ENCODE data around the gene TCEAL4. TPM values are rescaled to one million over a fixed set of nuclear protein-coding genes. Genes with fewer than 3 reads are reported as not detected.

Gene TCEAL4
- total RNA-seq: 63.4 and 352 TPM in 2 replicates

GRCh38 chrX:103585411-103586313 lies at the start of gene TCEAL4:
Gene TCEAL4, plus strand, starts transcription at chrX:103585515. Its CDS starts 1,161 bp downstream, at chrX:103586676.

GRCh38 chrX:103607364-103608305 lies 22.3 kb downstream of the TCEAL4 start, which contains the start of gene TCEAL3:
Gene TCEAL3, plus strand, starts transcription at chrX:103607963. Its CDS starts 1,102 bp downstream, at chrX:103609065.

GRCh38 chrX:103628386-103629317 lies 43.3 kb downstream of the TCEAL4 start, which contains the start of gene TCEAL1:
Gene TCEAL1, plus strand, starts transcription at chrX:103628975. Its CDS starts 942 bp downstream, at chrX:103629917.

Other genes with a start within 250 kb of the TCEAL4 start
- gene TCEAL9, start 229.0 kb upstream of the TCEAL4 start, total RNA-seq: 37.8 and 71.1 TPM in 2 replicates
- gene BEX3, start 209.0 kb upstream of the TCEAL4 start, total RNA-seq: 56.1 and 146 TPM in 2 replicates
- gene RAB40A, start 66.0 kb upstream of the TCEAL4 start, total RNA-seq: 0.65 and 2.7 TPM in 2 replicates
- 15.2 and 45.9 TPM in 2 replicates for gene TCEAL3, start 22.4 kb downstream of the TCEAL4 start, total RNA-seq
- 58.9 and 102 TPM in 2 replicates for gene TCEAL1, start 43.5 kb downstream of the TCEAL4 start, total RNA-seq
- gene MORF4L2, start 101.2 kb downstream of the TCEAL4 start, total RNA-seq: 1,387 and 1,919 TPM in 2 replicates
- 0.39 TPM in 1 of 2 replicates, not detected in the other for gene TMEM31, start 125.4 kb downstream of the TCEAL4 start, total RNA-seq
- gene PLP1, start 191.3 kb downstream of the TCEAL4 start, total RNA-seq: 1.2 TPM in 1 of 2 replicates, not detected in the other
- gene RAB9B, start 246.7 kb downstream of the TCEAL4 start, total RNA-seq: 0.39 and 0.54 TPM in 2 replicates

Measured in placental epithelial cell (primary cell).